Measurements from ENCODE around the gene RPS6KL1.

DNA sequence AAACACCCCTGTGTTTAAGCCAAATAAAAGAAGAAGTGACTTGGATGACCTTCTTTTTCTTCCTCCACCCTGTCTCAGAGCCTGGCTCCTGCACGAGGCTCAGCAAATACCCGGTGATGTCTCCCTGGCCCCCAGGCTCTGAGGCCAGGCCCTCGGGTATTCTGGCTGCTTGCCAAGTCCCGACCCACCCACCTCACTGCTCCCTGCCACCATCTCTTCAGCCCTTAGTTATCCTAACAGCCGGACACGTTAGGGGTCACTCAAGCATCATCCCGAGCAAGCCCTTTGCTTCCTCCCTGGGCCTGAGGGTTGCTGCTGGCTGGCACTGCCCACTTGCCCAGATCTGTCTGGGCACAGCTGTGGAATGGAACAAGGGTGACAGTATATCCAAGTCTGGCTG is 7.2 kb downstream of the RPS6KL1 start:
- no peak for TF ChIP-seq POLR2A (IDR thresholded peaks at IDR 0.05)
- TF ChIP-seq, protein P1, sequence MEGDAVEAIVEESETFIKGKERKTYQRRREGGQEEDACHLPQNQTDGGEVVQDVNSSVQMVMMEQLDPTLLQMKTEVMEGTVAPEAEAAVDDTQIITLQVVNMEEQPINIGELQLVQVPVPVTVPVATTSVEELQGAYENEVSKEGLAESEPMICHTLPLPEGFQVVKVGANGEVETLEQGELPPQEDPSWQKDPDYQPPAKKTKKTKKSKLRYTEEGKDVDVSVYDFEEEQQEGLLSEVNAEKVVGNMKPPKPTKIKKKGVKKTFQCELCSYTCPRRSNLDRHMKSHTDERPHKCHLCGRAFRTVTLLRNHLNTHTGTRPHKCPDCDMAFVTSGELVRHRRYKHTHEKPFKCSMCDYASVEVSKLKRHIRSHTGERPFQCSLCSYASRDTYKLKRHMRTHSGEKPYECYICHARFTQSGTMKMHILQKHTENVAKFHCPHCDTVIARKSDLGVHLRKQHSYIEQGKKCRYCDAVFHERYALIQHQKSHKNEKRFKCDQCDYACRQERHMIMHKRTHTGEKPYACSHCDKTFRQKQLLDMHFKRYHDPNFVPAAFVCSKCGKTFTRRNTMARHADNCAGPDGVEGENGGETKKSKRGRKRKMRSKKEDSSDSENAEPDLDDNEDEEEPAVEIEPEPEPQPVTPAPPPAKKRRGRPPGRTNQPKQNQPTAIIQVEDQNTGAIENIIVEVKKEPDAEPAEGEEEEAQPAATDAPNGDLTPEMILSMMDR (IDR thresholded peaks at IDR 0.05), result no peak

All from heart left ventricle (tissue), 13 donors.